ENCODE measurements around the gene ELMOD3. TPM values are rescaled to one million over a fixed set of nuclear protein-coding genes. Genes with fewer than 3 reads are reported as not detected.
"Not testable (repeated sequence)": the region's sequence is repeated elsewhere in the genome, so short reads cannot be mapped to it uniquely, and the experiment has no call there.

ELMOD3 gene
- total and polyA plus RNA-seq, 9 of the 15 experiments (the other 6 are each of a cell fraction or from before 2014, with no cell fraction given): 2.7 to 18.7 (median 11.6) TPM

DNA sequence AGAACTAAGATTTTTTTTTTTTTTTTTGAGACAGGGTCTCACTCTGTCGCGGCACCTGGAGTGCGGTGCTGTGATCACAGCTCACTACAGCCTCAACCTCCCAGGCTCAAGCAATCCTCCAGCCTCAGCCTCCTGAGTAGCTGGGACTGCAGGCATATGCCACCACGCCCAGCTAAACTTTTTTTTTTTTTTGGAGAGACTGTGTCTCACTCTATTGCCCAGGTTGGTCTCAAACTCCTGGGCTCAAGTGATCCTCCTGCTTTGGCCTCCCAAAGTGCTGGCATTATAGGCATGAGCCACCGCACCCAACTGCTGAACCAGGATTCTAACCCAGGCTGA is 59.8 kb downstream of the ELMOD3 start:
- H3K9ac ChIP-seq (ENCODE audit: insufficient read depth in 1 of 2, low read depth in 2 of 2, low read length in 2 of 2): peak overlapping the region; percentile 68 to 84; a peak in 3 of 4 replicates
- H3K4me2 ChIP-seq (ENCODE audit: insufficient read depth, low read length): peak overlapping the region; percentile 79; the same call in 1 of the 2 replicates
- peak overlapping the region; percentile 93 for H2AFZ ChIP-seq (ENCODE audit: low read depth, low read length)
- peak overlapping the region; percentile 68 for H3K27ac ChIP-seq (ENCODE audit: extremely low read depth, low read depth, low read length)
- H3K36me3 ChIP-seq (ENCODE audit: control insufficient read depth, insufficient read depth, low read length); H3K27me3 ChIP-seq (ENCODE audit: control insufficient read depth in 2 of 2, insufficient read depth in 2 of 2, low read length in 2 of 2); DNase-seq (ENCODE audit: extremely low read depth in 1 of 4, low spot score in 3 of 4); H4K20me1 ChIP-seq (replicated peaks; ENCODE audit: control insufficient read depth, insufficient read depth, low read length); H3K9me3 ChIP-seq (replicated peaks; ENCODE audit: control insufficient read depth, insufficient read depth, low read depth, low read length); H3K79me2 ChIP-seq (ENCODE audit: control insufficient read depth, insufficient read depth, low read length); BruUV-seq (replicated peaks); FAIRE-seq; H3K4me3 ChIP-seq; CTCF ChIA-PET (ENCODE audit: low intra/inter-chr PET ratio); H3K9me1 ChIP-seq (ENCODE audit: control insufficient read depth, insufficient read depth, low read length); in situ Hi-C loops (cut with MboI); ATAC-seq: not testable (repeated sequence)
- WGBS (ENCODE audit: insufficient coverage, low coverage, missing lambda C conversion rate): 71% methylated on average over 5 of the region's 5 CpGs
- intact Hi-C loops (cut with micrococcal nuclease): loop anchor here (10.0 kb wide), 1 partner anchor 690 kb away; the partner anchor contains the start of genes POLR1A and PTCD3
- TF ChIP-seq ZNF589 (CRISPR knock-in tag; IDR thresholded peaks at IDR 0.05; ENCODE audit: low read depth) (peak; percentile 73; the same call in 1 of the 2 replicates), ZNF24 (IDR thresholded peaks at IDR 0.05) (0 out of 2 replicates have a peak, but pooled peaks have one; percentile 32), NFRKB (IDR thresholded peaks at IDR 0.05; ENCODE audit: low read depth) (peak; percentile 55; the same call in 1 of the 2 replicates)
- TF ChIP-seq, protein P1, sequence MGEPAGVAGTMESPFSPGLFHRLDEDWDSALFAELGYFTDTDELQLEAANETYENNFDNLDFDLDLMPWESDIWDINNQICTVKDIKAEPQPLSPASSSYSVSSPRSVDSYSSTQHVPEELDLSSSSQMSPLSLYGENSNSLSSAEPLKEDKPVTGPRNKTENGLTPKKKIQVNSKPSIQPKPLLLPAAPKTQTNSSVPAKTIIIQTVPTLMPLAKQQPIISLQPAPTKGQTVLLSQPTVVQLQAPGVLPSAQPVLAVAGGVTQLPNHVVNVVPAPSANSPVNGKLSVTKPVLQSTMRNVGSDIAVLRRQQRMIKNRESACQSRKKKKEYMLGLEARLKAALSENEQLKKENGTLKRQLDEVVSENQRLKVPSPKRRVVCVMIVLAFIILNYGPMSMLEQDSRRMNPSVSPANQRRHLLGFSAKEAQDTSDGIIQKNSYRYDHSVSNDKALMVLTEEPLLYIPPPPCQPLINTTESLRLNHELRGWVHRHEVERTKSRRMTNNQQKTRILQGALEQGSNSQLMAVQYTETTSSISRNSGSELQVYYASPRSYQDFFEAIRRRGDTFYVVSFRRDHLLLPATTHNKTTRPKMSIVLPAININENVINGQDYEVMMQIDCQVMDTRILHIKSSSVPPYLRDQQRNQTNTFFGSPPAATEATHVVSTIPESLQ (CRISPR knock-in tag; IDR thresholded peaks at IDR 0.05): 0 out of 2 replicates have a peak, but pooled peaks have one; percentile 1
- peaks cover 56 to 69% of the 10 kb centered on the region in 2 experiments for H3K4me1 ChIP-seq (replicated peaks in 1 of 2; ENCODE audit: control insufficient read depth in 2 of 2, insufficient read depth in 2 of 2, low read length in 2 of 2)
- POLR2A ChIA-PET: interaction anchor here (0.5 to 63.9 kb wide), 10 partner anchors 9 to 197 kb away, joined by 3 to 1576 read pairs (median 4); partner anchors contain the start of genes C2orf68, GGCX and MAT2A

All from K562 (cell line).